Measurements from ENCODE around the gene STAG3. TPM values are rescaled to one million over a fixed set of nuclear protein-coding genes. Genes with fewer than 3 reads are reported as not detected.

STAG3 gene
- total and polyA plus RNA-seq, 8 donors = 0.19 to 1.2 (median 0.98) TPM

DNA sequence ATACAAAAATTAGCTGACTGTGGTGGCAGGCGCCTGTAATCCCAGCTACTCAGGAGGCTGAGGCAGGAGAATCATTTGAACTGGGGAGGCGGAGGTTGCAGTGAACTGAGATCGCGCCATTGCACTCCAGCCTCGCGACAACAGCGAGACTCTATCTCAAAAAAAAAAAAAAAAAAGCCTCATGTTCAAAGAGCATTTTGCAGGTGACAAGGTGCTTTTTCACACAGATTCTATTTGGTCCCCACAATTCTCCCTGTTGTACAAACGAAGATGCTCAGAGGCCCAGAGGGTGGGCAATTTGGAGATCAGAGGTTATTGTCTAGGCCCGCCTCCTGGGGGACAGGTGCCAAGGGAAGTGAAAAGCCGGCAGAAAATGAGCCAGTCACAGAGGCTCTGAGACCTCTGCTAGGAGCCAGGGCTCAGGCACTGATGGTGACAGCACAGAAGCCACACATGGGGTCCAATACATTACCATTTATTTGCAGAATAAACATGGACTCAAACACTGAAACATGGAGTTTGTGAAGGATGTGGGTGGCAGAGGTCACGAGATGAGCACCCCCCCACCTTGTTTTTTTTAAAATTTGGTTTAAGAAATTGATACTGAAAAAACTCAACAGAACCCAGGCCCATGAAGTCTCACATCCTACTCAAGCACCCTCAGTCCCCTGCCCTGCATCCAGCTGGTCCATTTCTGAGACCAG, 8.4 kb upstream of the STAG3 start:
- FAIRE-seq = no peak
- Histone ChIP-seq H3K36me3 (no peaks in the 10 kb centered on the region), H3K4me1 (peaks cover 0 to 10% (median 0%) of the 10 kb centered on the region in 3 donors), H3K27ac (no peak overlapping the region), H3K9me3 (no peaks in the 10 kb centered on the region), H3K27me3 (no peaks in the 10 kb centered on the region), H3K4me3 (no peak overlapping the region)
- no peak for ATAC-seq
- TF ChIP-seq, protein P1, sequence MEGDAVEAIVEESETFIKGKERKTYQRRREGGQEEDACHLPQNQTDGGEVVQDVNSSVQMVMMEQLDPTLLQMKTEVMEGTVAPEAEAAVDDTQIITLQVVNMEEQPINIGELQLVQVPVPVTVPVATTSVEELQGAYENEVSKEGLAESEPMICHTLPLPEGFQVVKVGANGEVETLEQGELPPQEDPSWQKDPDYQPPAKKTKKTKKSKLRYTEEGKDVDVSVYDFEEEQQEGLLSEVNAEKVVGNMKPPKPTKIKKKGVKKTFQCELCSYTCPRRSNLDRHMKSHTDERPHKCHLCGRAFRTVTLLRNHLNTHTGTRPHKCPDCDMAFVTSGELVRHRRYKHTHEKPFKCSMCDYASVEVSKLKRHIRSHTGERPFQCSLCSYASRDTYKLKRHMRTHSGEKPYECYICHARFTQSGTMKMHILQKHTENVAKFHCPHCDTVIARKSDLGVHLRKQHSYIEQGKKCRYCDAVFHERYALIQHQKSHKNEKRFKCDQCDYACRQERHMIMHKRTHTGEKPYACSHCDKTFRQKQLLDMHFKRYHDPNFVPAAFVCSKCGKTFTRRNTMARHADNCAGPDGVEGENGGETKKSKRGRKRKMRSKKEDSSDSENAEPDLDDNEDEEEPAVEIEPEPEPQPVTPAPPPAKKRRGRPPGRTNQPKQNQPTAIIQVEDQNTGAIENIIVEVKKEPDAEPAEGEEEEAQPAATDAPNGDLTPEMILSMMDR (IDR thresholded peaks at IDR 0.05) = no peak
- 81 to 86% methylated on average over 11 of the region's 11 CpGs for WGBS, 2 donors
- peak in 1 of 6 donors; percentile 29 for DNase-seq
- intact Hi-C loops (cut with DNase I) = no loop called here

DNA sequence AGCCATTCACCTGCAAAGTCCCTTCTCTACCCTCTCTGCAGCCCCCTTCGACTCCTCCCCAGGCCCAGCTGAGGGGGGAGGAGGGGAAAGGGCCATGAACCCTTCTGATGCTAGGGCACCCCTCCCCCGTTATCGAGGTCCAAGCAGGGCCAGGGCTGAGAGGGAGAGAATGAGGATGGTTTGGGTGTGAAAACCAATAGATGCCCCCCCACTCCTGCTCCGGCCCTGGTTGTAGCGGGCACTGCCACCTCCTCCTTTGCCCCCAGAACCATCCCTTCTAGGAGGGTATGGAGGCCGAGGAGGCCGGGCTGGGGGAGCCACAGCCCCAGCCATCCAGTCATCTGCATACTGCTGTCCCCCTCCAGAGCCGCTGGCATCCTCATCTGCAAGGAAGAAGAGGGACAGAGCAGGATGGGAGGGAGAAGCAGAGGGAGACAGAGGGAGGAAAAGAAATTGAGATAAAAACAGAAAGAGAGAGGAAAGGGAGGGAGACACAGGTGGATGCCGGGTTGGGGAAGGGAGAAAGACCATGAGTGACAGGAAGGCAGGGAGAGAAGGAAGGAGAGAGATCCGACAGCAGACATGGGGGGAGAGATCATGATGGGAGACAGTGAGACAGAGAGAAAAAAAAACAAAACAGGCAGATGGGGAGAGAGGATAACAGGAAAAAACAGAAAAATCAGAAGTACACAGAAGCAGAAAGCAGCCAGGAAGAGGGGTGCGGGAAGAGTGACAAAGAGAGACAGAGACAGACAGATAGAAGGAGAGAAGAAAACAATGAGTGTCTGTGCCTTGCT, 7.4 kb upstream of the STAG3 start:
- H3K36me3 ChIP-seq = no peaks in the 10 kb centered on the region
- H3K4me1 ChIP-seq = peaks cover 0 to 10% (median 0%) of the 10 kb centered on the region in 3 donors
- TF ChIP-seq, protein P1 (IDR thresholded peaks at IDR 0.05) = no peak
- ATAC-seq (no peak), FAIRE-seq (no peak), DNase-seq (peak in 1 of 6 donors; percentile 43)
- 74 to 78% methylated on average over 11 of the region's 11 CpGs for WGBS, 2 donors
- no peaks in the 10 kb centered on the region for H3K9me3 ChIP-seq
- H3K4me3 ChIP-seq = no peak overlapping the region
- H3K27me3 ChIP-seq = no peaks in the 10 kb centered on the region
- no peak overlapping the region for H3K27ac ChIP-seq
- intact Hi-C loops (cut with DNase I) = no loop called here

DNA sequence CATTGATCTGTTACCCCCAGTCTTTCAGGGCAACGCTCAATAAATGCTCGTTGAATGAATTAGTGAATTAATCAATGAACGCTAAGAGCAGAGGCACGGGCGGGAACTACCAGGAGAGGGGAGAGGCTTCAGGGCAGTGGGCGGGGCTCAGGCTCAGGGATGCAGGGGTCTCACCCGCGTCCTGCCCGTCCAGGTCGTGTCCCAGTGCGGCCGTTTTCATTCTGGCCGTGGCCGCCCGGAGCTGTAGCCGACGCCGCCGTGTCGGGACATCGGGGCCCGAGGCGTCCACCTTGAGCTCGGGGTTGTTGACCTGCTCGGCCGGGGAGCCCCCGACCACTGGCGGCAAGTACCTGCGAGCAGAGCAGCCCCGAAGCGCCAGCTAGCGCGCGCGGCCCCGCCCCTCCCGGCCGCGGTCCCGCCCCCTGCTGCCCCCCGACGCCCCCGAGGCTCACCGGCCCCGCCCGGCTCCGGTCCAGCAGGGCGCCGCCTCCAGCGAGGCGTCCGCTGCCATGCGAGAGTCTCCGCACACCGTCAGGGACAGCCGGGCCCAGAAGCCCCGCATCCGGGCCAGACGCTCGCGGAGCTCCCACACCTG, 6.5 kb upstream of the STAG3 start:
- ATAC-seq (peak in 3 of 4 donors; percentile 29 to 50 (median 45)), FAIRE-seq (no peak), DNase-seq (peak in 3 of 6 donors; percentile 36 to 67 (median 66))
- Histone ChIP-seq H3K36me3 (no peaks in the 10 kb centered on the region), H3K9me3 (no peaks in the 10 kb centered on the region), H3K27ac (no peak overlapping the region), H3K4me3 (peak overlapping the region; percentile 8 to 47 (median 24)), H3K4me1 (peaks cover 0 to 10% (median 0%) of the 10 kb centered on the region in 3 donors), H3K27me3 (no peaks in the 10 kb centered on the region)
- TF ChIP-seq, protein P1 (IDR thresholded peaks at IDR 0.05) = no peak
- 4% methylated on average over 33 to 61 of the region's 61 CpGs for WGBS, 2 donors
- intact Hi-C loops (cut with DNase I) = no loop called here

DNA sequence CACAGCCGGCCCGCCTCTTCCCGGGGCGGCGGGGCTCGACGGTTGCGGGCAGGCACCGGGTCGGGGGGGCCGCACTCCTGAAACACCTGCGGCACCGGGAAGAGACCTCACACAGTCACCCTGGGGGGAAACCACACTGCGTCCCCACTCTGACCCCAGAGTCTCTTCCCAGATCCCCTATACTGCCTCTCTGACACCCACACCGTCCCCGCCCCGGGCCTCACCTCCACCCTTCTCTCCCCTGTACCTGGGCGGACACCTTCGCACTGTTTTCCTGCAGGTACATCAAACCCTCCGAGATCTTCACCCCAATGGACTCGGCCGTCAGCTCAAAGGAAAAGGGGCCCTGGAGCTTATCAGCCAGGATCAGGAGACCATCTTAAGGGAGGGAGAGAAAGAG, 5.9 kb upstream of the STAG3 start:
- H3K4me1 ChIP-seq = peaks cover 0 to 10% (median 0%) of the 10 kb centered on the region in 3 donors
- FAIRE-seq (no peak), ATAC-seq (no peak), DNase-seq (no peak)
- TF ChIP-seq, protein P1 (IDR thresholded peaks at IDR 0.05) = no peak
- intact Hi-C loops (cut with DNase I) = no loop called here
- H3K4me3 ChIP-seq = peak overlapping the region in 2 of 4 donors; percentile 29 to 47
- no peaks in the 10 kb centered on the region for H3K36me3 ChIP-seq
- WGBS, 2 donors = 31 to 40% methylated on average over 18 to 22 of the region's 22 CpGs
- H3K27me3 ChIP-seq = no peaks in the 10 kb centered on the region
- H3K9me3 ChIP-seq = no peaks in the 10 kb centered on the region
- H3K27ac ChIP-seq = no peak overlapping the region

All from pancreas (tissue), 10 donors.